ENCODE measurements around the gene DHH.

Gene DHH

DNA sequence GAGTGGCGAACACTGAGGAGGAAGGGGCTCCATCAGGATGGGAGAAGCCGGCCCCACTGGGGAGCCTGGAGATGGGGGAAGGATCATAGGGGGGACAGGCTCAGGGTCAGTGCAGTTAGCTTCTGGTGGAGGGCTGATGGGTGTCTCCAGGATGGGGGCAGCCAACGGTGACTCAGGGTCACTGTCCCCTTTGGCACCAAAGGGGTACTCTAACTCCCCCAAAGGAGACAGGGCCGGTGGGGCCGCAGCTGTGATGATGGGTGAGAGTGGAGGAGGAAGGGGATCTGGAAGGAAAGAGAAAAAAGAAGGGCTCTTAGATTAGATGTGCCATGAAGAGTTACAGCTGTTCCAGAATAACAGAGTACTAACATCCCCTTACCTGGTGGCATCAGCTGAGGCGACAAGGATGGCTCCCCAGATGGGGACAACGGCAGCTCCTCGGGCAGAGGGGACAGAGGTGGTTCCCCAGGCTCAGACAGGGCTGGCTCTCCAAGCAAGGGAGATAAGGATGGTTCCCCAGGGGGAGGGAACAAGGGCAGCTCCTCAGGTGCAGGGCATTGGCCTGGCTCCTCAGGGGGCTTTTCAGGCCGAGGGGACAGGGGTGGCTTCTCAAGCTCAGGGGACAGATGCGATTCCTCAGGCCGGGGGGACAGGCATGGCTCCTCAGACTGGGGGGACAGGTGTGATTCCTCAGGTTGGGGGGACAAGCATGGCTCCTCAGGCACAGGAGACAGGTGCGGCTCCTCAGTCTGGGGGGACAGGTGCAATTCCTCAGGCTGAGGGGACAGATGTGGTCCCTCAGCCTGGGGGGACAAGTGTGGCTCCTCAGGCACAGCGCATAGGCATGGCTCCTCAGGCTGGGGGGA, 43.9 kb downstream of the DHH start:
- DNase-seq (ENCODE audit: low read depth): no peak

- no peak for DNase-seq (ENCODE audit: low read depth)
These were observed 44.9 kb downstream of the DHH start for GRCh38 chr12:49049566-49050224.

- DNase-seq (ENCODE audit: low read depth): no peak
These were observed 45.6 kb downstream of the DHH start for GRCh38 chr12:49048953-49049352.

DNA sequence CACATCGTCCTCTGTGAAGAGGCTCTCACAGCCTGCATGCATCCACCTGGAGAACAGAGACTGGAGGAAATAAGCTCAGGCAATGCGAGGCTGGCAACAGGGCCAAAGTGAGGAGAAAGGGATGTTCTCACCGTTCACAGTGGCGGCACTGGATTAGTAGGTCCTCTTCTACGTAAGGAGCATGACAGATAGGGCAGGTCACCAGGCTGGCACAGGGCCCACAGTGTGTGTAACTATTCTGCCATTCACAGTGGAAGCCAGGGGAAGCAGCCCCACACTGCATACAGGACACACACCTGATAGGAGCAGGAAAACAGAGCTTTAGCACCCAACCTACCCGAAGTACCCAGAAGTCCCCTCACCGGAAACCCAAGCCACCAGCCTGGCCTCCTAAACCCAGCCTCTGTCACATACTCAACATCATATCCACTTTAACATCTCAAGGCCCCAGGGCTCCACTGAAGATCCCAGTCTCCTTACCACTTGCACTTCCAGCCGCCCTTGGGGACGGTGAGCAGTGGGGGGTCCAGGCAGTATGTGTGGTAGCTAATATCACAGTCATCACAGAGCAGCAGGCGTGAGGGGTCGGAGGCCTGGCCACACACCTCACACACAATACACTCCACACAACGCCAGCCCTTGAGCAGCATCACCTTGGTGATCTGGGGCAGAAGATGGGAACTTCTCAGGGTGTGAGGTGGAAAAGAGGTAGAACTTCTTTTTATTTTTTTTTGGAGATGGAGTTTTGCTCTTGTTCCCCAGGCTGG, 48.3 kb downstream of the DHH start:
- DNase-seq (ENCODE audit: low read depth): no peak

DNA sequence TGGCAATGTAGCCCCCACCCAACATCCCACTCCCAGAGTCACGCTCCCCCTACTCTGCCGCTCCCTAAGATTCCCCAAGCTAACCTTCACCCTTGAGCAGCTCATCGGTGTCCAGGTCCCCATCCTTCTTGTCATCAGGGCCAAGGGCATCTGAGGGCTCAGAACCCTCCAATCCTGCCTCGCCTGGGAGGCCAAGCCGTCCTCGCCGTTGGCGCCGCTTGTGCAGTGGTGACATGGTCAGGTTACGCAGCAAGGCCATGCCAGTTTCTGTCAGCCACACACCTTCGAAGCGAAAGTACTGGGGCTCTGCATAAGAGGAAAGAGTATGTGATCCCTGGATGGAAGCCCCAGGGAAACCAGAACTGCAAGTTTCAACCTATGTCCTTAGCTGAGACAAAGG, 49.9 kb downstream of the DHH start:
- no peak for DNase-seq (ENCODE audit: low read depth)

- DNase-seq (ENCODE audit: low read depth): no peak
These were observed 50.7 kb downstream of the DHH start for GRCh38 chr12:49043856-49044258.

DNA sequence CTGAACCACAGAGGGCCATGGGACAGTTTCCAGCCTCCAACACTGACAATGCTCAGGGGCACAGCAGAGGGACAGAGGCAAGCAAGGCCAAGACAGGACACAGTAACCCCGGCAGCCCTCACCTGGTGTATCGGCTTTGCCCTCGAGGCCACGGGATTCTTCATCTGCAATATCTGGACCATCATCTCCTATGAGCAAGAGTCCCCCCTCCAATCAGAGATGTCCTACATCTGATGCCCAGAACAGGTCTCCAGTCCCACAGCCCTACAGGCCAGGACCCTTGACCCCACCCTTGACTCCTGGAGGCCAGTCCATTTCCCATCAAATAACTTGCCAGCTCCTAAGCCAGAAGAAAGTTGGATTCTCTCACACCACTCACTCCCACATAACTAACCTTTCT, 51.4 kb downstream of the DHH start:
- no peak for DNase-seq (ENCODE audit: low read depth)

GRCh38 chr12:49041881-49042484, 52.6 kb downstream of the DHH start:
- DNase-seq (ENCODE audit: low read depth): no peak

GRCh38 chr12:49041036-49041880, 53.3 kb downstream of the DHH start:
- DNase-seq (ENCODE audit: low read depth): no peak

DNA sequence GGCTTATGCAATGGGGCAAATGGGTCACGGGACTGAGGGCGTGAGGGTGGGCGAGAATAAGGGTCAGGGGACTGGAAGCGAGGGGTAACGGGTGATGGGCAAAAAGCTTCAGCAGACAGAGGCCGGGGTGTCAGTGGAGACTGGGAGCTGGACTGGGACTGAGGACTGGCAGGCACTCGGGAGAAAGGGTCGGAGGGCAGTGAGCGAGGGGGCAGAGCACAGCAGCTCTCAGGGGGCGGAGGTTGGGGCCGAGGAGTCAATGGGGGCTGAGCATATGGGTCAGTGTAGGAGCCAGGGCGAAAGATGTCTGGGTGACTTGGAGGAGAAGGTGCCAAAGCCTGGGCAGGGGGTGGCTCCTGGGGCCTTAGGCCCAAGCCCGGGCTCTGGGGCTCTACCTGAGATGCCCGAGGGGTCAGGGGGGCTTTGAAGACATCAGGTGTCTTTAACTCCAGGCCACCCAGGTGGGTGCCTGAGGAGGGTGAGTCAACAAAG, 54.2 kb downstream of the DHH start:
- DNase-seq (ENCODE audit: low read depth): no peak

GRCh38 chr12:49039421-49040363, 54.9 kb downstream of the DHH start:
- DNase-seq (ENCODE audit: low read depth): no peak

DNA sequence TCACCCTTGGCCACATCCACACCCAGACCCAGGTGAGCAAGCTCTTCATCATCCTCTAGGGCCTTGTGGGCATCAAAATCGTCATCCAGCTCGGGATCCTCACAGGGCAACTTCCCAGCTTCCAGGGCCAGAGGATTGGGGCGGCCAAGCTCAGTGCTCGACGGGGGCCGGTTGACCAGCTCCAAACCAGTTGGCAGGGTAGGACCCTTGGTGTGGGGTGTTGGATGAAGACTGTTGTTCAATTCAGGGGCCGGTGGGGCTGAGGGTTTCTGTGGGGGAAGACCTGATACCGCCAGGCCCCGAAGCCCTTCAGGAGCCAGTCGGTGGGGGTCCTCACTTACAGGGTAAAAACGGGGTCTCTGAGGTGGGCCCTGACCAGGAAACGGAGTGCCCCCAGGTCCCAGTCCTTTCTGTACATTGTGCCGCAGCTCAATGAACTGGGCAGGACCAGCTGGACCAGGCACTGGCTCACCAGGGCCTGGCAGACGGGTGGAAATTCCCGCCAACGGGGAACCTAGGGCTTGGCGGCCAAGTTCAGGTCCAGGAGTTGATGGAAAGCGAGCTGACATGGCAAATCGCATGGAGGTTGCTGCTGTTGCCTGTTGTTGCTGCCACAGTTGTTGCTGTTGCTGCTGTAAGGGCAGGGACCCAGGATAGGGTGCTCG, 56.2 kb downstream of the DHH start:
- no peak for DNase-seq (ENCODE audit: low read depth)

DNA sequence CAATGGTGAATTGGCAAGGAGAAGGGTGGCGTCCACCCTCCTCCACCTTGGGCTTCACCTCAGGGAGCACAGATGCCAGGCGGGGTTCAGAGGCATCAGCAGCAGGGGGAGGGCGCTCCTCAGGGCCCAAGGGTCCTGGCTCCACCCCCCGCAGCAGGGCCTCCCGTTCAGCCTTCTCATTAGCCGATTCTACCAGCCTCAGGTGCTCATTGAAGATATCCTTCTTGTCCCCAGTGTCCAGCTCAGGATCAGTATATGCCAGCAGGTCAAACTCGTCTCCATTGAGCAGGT, 56.7 kb downstream of the DHH start:
- DNase-seq (ENCODE audit: low read depth): no peak

GRCh38 chr12:49037111-49037946, 57.3 kb downstream of the DHH start:
- no peak for DNase-seq (ENCODE audit: low read depth)
